Fibroblast of mammary gland (primary cell): ENCODE data around the gene SCO1.

Experiments
- DNase-seq: peaks from one replicate; pipeline ENCODE4 v3.0.0-alpha.2; 2010; ENCODE audit warnings: low read depth
- H3K4me3 ChIP-seq: 2 replicates; pipeline ENCODE4 v1.5.1; 2011; ENCODE audit warnings: low read depth, mild to moderate bottlenecking, low read length, moderate library complexity; ENCODE audit not compliant: control insufficient read depth
- CTCF ChIP-seq: conservative IDR thresholded peaks from 2 replicates; pipeline ENCODE4 v1.5.1; 2011; ENCODE audit warnings: low read depth, low read length, inconsistent platforms; ENCODE audit not compliant: control insufficient read depth, insufficient read depth

SCO1 gene

GRCh38 chr17:10674704-10675103 lies 22.6 kb downstream of the SCO1 start:
- TF ChIP-seq CTCF = no peak
- no peak for DNase-seq
- H3K4me3 ChIP-seq = no peak overlapping the region

GRCh38 chr17:10673312-10673711 lies 24.0 kb downstream of the SCO1 start:
- no peak for TF ChIP-seq CTCF
- H3K4me3 ChIP-seq = no peak overlapping the region
- no peak for DNase-seq

GRCh38 chr17:10668775-10669174 lies 28.6 kb downstream of the SCO1 start:
- H3K4me3 ChIP-seq = no peak overlapping the region
- DNase-seq = no peak
- TF ChIP-seq CTCF = no peak

DNA sequence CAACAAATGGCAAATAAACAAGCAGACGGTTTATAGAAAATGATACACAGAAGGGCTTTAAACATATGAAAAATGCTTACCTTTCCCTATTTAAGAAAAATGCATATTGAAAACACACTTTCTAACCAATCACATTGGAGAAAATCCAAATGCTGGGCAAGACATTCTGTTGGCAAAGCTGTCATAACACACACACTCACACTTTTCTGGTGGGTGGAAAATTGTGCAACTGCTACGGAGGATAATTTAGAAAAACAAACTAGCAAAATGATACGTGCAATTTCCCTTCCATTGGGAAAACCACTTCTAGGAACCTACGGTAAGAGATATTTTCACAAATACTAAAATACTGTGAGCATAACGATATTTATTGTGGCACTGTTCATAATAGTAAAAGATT lies 30.4 kb downstream of the SCO1 start:
- no peak for TF ChIP-seq CTCF
- DNase-seq = peak; percentile 21
- no peak overlapping the region for H3K4me3 ChIP-seq

DNA sequence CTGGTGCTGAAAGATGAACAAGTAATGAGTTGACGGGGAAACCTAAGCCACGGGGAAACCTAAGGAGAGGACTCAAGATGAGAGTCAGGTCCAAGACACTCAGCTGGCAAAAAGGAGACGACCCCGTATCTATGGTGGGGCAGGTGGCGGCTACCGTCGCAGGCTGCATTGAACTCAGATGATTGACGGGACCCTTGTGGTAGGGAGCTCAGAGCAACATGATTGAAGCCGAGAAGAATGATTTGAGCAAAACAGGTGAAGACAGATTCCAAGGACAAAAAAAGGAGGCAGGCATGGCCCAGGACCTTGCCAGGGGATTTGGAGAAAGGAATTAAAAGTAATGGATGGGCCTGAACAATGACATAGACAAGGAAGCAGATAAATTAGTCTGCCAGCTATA lies 32.8 kb downstream of the SCO1 start:
- TF ChIP-seq CTCF = no peak

DNA sequence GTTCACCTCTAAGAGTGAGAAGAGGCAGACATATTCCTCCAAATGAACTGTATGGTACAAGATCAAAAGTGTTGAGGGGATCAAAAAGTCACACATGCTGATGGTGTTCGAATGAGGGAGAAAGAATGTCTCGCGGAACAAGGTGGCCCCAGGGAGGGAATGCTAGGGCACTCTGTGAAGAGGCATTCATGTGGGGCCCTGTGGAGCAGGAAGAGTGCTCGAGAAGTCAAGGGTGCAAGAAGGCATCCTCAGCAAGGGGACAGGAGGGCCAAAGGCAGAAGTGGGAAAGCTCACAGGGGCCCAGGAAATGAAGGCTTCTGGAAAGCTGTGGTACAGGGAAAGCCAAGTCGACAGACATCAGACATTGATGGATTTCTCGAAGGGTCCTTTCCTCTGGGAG lies 34.1 kb downstream of the SCO1 start:
- TF ChIP-seq CTCF = no peak
- DNase-seq = no peak

More for the DNA sequence above, 32.8 kb downstream of the SCO1 start:
- no peak for DNase-seq
- no peak overlapping the region for H3K4me3 ChIP-seq

GRCh38 chr17:10661437-10661836 lies 35.9 kb downstream of the SCO1 start:
- TF ChIP-seq CTCF = no peak
- no peak overlapping the region for H3K4me3 ChIP-seq
- no peak for DNase-seq

More for the DNA sequence above, 34.1 kb downstream of the SCO1 start:
- no peak overlapping the region for H3K4me3 ChIP-seq
